ENCODE results near the gene MAGEH1. TPM values are rescaled to one million over a fixed set of nuclear protein-coding genes. Genes with fewer than 3 reads are reported as not detected.
"Not testable (repeated sequence)": the region's sequence is repeated elsewhere in the genome, so short reads cannot be mapped to it uniquely, and the experiment has no call there.

Gene MAGEH1
- total and polyA plus RNA-seq, 3 donors from 2014 or later: 87.0 to 119 (median 103) TPM

- no peaks in the 10 kb centered on the region for H3K27me3 ChIP-seq
- H3K4me1 ChIP-seq: no peaks in the 10 kb centered on the region
- no peaks in the 10 kb centered on the region for H3K9me3 ChIP-seq
- H3K4me3 ChIP-seq: peak overlapping the region; percentile 65 to 76
- 1% methylated on average over 11 of the region's 11 CpGs for WGBS, 2 donors
- peak overlapping the region; percentile 86 for H3K27ac ChIP-seq
- no peak for DNase-seq
- no peaks in the 10 kb centered on the region for H3K36me3 ChIP-seq (ENCODE audit: low read depth, missing control alignments)
- TF ChIP-seq POLR2A (IDR thresholded peaks at IDR 0.05): no peak
- no peak for TF ChIP-seq CTCF (IDR thresholded peaks at IDR 0.05)
- intact Hi-C loops (cut with DNase I; ENCODE audit: low total_unique reads): no loop called here
Observed at GRCh38 chrX:55451626-55451989, 319 bp upstream of the MAGEH1 start.

- intact Hi-C loops (cut with DNase I; ENCODE audit: low total_unique reads): no loop called here
- H3K4me1 ChIP-seq: no peaks in the 10 kb centered on the region
- 1% methylated on average over 9 of the region's 9 CpGs; no CpG with 5 or more reads in 1 of the 2 donors for WGBS, 2 donors
- H3K4me3 ChIP-seq: peak overlapping the region; percentile 65 to 76
- peak overlapping the region; percentile 86 for H3K27ac ChIP-seq
- DNase-seq: no peak
- H3K36me3 ChIP-seq (ENCODE audit: low read depth, missing control alignments): no peaks in the 10 kb centered on the region
- H3K27me3 ChIP-seq: no peaks in the 10 kb centered on the region
- no peaks in the 10 kb centered on the region for H3K9me3 ChIP-seq
- no peak for TF ChIP-seq POLR2A (IDR thresholded peaks at IDR 0.05)
- TF ChIP-seq CTCF (IDR thresholded peaks at IDR 0.05): no peak
Observed at GRCh38 chrX:55452833-55453124, 852 bp downstream of the MAGEH1 start.

- not testable (repeated sequence) for DNase-seq, H3K4me1 ChIP-seq
- no CpG with 5 or more reads among the region's 6 CpGs for WGBS, 2 donors
Observed at GRCh38 chrX:55455708-55456107, 3.8 kb downstream of the MAGEH1 start.

GRCh38 chrX:55459426-55459825, 7.5 kb downstream of the MAGEH1 start:
- H3K9me3 ChIP-seq; H3K27ac ChIP-seq; H3K36me3 ChIP-seq (ENCODE audit: low read depth, missing control alignments); H3K4me3 ChIP-seq; H3K27me3 ChIP-seq; intact Hi-C loops (cut with DNase I; ENCODE audit: low total_unique reads); H3K4me1 ChIP-seq; DNase-seq: not testable (repeated sequence)
- no CpG with 5 or more reads among the region's 5 CpGs for WGBS, 2 donors

More at GRCh38 chrX:55455708-55456107, 3.8 kb downstream of the MAGEH1 start:
- H3K27me3 ChIP-seq; H3K27ac ChIP-seq; H3K36me3 ChIP-seq (ENCODE audit: low read depth, missing control alignments); H3K4me3 ChIP-seq; H3K9me3 ChIP-seq; intact Hi-C loops (cut with DNase I; ENCODE audit: low total_unique reads): not testable (repeated sequence)

GRCh38 chrX:55459926-55460325, 8.0 kb downstream of the MAGEH1 start:
- H3K4me1 ChIP-seq; DNase-seq; H3K27me3 ChIP-seq; H3K27ac ChIP-seq; H3K36me3 ChIP-seq (ENCODE audit: low read depth, missing control alignments); H3K4me3 ChIP-seq; H3K9me3 ChIP-seq; intact Hi-C loops (cut with DNase I; ENCODE audit: low total_unique reads): not testable (repeated sequence)
- WGBS, 2 donors: no CpG with 5 or more reads among the region's 4 CpGs

- DNase-seq; H3K4me1 ChIP-seq; H3K36me3 ChIP-seq (ENCODE audit: low read depth, missing control alignments); H3K27ac ChIP-seq; H3K4me3 ChIP-seq; H3K9me3 ChIP-seq; H3K27me3 ChIP-seq; intact Hi-C loops (cut with DNase I; ENCODE audit: low total_unique reads): not testable (repeated sequence)
- no CpG with 5 or more reads among the region's 5 CpGs for WGBS, 2 donors
Observed at GRCh38 chrX:55464050-55464449, 12.1 kb downstream of the MAGEH1 start.

- intact Hi-C loops (cut with DNase I; ENCODE audit: low total_unique reads); H3K9me3 ChIP-seq; H3K4me1 ChIP-seq; H3K27ac ChIP-seq; H3K27me3 ChIP-seq; H3K4me3 ChIP-seq; DNase-seq; H3K36me3 ChIP-seq (ENCODE audit: low read depth, missing control alignments): not testable (repeated sequence)
- WGBS, 2 donors: no CpG with 5 or more reads among the region's 5 CpGs
Observed at GRCh38 chrX:55465108-55465507, 13.2 kb downstream of the MAGEH1 start.

GRCh38 chrX:55465791-55466190, 13.9 kb downstream of the MAGEH1 start:
- H3K27ac ChIP-seq; H3K4me3 ChIP-seq; H3K36me3 ChIP-seq (ENCODE audit: low read depth, missing control alignments); H3K4me1 ChIP-seq; H3K9me3 ChIP-seq; H3K27me3 ChIP-seq; DNase-seq; intact Hi-C loops (cut with DNase I; ENCODE audit: low total_unique reads): not testable (repeated sequence)
- no CpG with 5 or more reads among the region's 5 CpGs for WGBS, 2 donors

- H3K9me3 ChIP-seq; DNase-seq; H3K4me1 ChIP-seq; H3K36me3 ChIP-seq (ENCODE audit: low read depth, missing control alignments); H3K27ac ChIP-seq; H3K27me3 ChIP-seq; H3K4me3 ChIP-seq; intact Hi-C loops (cut with DNase I; ENCODE audit: low total_unique reads): not testable (repeated sequence)
- WGBS, 2 donors: 72 to 93% methylated on average over 3 to 6 of the region's 8 CpGs
Observed at GRCh38 chrX:55479956-55480355, 28.0 kb downstream of the MAGEH1 start.

All from testis (tissue), 3 donors.